DMS53 treated with DMSO at 0.1 percent for 48 hours (cell line): ENCODE data around the gene SHKBP1.
A peak's percentile ranks its signal among the peaks of the same experiment; 100 is the strongest.

ENCODE experiments used
- DNase-seq: peaks from one replicate; lab custom pipeline; 2025; ENCODE audit not compliant: unreplicated experiment; lab: John Stamatoyannopoulos, UW

Gene SHKBP1

DNA sequence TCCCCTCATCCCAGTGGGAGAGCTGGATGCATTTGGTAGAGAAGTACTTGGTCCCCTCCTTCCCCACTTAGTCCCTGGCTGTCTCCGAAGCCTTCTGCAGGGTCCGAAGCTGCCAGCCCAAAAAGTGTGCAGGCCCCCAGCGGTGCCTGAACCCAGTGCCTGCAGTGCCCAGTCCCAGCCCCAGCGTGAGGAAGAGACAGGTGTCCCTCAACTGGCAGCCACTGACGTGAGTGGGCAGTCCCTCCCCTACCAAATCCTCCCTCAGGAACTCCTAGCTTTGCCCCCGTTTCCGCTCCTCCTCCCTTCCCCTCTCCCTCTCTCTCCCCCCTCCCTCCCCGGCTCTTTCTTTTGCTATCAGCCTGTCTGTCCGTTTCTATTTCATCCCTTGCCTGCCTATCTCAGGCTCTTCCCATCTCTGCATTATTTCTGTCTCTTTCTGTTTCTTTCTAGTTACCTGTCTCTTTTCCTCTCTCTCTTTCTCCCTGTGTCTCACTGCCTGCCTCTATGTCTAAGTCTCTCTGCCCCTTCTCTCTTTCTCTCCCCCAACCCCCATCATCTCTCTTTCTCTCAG lies 22.7 kb downstream of the SHKBP1 start:
- DNase-seq: peak; percentile 33

GRCh38 chr19:40599902-40600569 lies 23.4 kb downstream of the SHKBP1 start:
- no peak for DNase-seq

DNA sequence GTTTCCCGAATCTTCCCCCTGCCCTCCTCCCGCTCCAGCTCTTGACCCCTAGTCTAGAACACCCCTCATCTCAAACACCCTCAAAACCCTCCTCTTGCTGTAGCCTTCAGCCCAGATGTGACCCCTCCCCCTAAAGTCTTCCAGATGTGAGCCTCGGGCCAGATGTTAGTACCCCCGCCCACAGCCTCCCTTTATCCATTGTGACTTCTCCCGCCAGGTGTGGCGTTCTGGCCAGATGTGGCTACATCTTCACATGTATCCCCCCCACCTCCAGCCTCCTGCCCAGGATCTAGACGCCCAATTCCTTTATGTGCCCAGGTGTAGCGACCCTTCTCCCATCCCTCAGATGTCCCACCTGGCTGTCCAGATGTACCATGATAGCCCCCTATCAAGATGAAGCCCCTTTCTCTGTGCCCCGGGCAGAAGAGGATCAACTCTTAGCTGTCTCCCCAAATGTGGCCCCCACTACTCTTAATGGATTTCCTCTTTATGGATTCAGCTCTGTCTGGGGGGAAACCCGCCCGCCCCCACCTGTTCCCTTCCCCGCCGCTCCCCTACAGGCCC lies 24.0 kb downstream of the SHKBP1 start:
- no peak for DNase-seq

DNA sequence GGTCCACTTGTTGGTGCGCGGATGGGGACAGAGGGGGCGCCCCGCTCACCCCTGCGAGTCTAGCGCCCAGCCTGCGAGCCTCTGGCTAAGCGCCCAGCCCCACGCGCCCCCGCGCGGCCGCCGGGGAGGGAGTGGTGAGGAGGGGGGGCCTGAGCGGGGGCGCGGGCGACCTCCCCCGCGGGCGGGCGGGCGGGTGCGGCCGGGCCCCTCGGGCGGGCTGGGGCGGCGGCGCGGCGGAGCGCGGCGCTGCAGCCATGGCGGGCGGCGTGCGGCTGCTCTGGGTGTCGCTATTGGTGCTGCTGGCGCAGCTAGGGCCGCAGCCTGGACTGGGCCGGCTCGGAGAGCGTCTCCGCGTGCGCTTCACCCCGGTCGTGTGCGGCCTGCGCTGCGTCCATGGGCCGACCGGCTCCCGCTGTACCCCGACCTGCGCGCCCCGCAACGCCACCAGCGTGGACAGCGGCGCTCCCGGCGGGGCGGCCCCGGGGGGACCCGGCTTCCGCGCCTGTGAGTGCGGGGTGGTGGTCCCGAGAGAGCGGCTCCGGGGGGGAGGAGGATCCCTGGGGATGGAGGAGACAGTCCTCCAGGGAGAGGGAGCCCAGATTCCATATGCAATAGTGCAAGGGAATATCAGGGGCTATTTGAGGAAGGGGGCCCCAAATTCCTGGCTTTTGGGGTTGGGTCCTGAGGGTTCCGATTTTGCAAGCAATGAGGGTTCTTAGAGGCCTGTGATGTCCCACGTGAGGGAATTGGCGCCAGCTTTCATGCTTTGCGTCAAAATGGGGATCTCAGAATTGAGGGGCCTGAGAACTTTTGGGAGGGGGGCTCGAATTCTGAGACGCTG lies 24.7 kb downstream of the SHKBP1 start, which contains the start of gene LTBP4:
Gene LTBP4, plus strand, starts transcription at position 236 of the 841 bp plus-strand sequence. Its CDS starts 19 bp downstream, at position 255.
- peak; percentile 15 for DNase-seq

GRCh38 chr19:40603071-40603388 lies 26.4 kb downstream of the SHKBP1 start:
- no peak for DNase-seq

DNA sequence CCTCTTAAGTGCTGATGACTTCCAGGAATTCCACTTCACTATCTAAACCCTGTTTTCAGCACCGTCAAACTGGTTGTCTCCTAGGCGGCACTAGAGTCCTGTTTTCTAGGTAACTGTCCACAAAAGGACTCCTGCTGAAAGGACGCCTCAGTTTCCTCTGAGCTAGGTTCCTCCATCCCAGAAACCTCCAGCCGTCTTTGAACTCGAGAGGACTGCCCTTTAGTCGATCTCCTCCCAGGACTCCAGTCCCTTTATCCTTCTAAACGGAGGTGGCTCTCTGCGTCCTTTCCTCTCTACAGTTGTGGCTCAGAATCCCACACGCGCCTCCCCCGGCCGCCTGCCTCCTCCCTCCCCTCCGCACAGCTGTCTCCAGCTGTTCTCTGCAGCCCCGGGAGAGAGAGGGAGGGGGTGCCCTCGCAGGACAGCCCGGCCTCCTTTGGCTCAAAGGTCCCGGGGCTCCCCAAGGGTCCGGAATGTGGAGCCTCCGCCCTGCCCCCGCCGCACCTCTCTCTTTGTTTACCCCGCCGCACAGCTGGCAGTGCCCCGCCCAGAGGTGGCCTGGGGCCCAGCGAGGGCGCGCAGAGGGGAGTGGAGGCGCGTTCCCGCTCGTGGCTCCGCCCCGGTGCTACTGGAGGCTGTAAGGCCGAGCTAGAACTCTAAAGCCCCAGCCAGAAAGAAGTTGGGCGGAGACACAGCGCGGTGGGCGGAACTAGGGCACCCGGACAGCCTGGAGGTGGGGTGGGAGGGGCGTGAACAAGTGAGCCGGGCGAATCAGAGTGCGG lies 26.9 kb downstream of the SHKBP1 start:
- peak; percentile 98 for DNase-seq

- DNase-seq: no peak
These were observed 27.5 kb downstream of the SHKBP1 start for GRCh38 chr19:40604171-40604646.

DNA sequence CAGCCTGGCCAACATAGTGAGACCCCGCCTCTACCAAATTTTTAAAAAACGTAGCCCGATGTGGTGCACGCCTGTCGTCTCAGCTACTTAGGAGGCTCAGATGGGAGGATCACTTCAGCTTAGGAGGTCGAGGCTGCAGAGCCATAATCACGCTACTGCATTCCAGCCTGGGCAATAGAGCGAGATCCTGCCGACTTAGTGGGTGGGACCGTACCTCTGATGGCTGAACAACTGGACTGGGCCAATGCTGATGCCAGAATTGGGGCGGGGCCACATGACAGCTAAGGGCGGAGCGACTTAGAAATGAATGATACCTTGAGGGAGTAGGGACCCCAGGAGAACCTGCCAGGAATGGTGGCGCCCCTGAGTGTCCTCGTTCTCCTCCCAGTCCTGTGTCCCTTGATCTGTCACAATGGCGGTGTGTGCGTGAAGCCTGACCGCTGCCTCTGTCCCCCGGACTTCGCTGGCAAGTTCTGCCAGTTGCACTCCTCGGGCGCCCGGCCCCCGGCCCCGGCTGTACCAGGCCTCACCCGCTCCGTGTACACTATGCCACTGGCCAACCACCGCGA lies 28.1 kb downstream of the SHKBP1 start:
- DNase-seq: peak; percentile 48

DNA sequence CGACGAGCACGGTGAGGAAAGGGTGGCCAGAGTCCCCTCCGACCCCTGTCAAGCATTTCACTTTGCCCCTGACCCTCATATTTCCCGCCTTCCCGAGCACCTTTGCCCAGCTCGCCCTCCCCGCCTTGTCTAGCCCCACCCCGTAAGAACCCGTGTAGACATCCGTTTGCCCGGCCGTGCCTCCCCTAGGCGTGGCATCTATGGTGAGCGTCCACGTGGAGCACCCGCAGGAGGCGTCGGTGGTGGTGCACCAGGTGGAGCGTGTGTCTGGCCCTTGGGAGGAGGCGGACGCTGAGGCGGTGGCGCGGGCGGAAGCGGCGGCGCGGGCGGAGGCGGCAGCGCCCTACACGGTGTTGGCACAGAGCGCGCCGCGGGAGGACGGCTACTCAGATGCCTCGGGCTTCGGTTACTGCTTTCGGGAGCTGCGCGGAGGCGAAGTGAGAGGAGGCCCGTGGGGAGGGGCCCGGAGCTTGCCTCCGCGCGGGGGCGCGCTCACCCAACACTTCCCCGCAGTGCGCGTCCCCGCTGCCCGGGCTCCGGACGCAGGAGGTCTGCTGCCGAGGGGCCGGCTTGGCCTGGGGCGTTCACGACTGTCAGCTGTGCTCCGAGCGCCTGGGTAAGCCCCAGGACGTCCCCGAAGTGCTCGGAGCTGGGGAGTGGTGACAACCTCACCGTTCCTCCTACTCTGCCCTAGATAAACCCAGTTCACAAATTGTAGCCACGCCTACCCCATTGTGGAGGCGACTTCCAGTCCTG lies 28.7 kb downstream of the SHKBP1 start:
- DNase-seq: peak; percentile 96

- no peak for DNase-seq
These were observed 30.9 kb downstream of the SHKBP1 start for GRCh38 chr19:40607311-40608239.

DNA sequence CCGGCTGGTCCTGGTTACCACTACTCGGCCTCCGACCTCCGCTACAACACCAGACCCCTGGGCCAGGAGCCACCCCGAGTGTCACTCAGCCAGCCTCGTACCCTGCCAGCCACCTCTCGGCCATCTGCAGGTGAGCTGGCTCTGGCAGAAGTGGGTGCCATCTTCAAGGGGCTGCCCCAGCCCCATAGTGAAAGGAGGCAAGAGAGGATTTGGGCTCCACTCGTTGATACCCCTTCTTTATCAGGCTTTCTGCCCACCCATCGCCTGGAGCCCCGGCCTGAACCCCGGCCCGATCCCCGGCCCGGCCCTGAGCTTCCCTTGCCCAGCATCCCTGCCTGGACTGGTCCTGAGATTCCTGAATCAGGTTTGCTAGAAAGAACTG lies 31.6 kb downstream of the SHKBP1 start:
- no peak for DNase-seq

GRCh38 chr19:40608957-40609356 lies 32.3 kb downstream of the SHKBP1 start:
- no peak for DNase-seq

- peak; percentile 83 for DNase-seq
These were observed 33.1 kb downstream of the SHKBP1 start for GRCh38 chr19:40609561-40610395.

- DNase-seq: peak; percentile 76
These were observed 33.9 kb downstream of the SHKBP1 start for GRCh38 chr19:40610396-40611064.

GRCh38 chr19:40611096-40611495 lies 34.4 kb downstream of the SHKBP1 start:
- peak; percentile 75 for DNase-seq

DNA sequence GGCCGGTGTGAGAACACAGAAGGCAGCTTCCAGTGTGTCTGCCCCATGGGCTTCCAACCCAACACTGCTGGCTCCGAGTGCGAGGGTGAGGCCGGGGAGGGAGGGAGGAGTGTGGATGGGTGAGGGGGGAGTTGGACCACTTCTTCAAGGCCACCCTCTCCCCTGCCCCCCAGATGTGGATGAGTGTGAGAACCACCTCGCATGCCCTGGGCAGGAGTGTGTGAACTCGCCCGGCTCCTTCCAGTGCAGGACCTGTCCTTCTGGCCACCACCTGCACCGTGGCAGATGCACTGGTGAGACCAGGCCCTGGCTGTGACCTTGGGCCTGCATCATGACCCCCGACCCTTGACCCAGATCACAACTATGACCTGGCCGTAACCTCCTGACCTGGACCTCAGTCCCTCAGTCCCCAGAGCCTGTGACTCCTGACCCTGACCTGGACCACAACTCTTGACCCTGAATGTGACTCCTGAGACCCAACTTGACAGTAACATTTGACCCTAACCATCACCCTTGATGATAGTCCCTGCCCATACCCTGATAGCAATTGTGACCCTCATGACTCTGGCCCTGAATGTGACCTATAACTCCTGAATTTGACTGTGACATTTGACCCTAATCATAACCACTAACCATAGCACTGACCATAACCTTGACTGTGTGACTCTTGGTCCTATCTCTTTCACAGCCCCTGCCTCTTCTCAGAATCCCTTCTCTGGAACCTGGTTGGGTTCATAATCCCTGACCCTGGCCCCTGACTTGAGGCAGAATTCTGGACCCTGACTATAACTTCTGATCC lies 35.4 kb downstream of the SHKBP1 start:
- no peak for DNase-seq
